COLO829 (cell line): ENCODE results near the gene FTCD.
A peak's percentile ranks its signal among the peaks of the same experiment; 100 is the strongest.
"Not testable (repeated sequence)": the region's sequence is repeated elsewhere in the genome, so short reads cannot be mapped to it uniquely, and the experiment has no call there.

ENCODE experiments used
- DNase-seq: peaks from one replicate; pipeline ENCODE4 v3.0.0; 2012; ENCODE audit warnings: low spot score

The FTCD gene

GRCh38 chr21:46155514-46156377 is at the start of gene FTCD:
FTCD (minus strand) TSS chr21:46155579; CDS start chr21:46155523, 56 bp downstream.
- DNase-seq, result no peak

- no peak for DNase-seq
These were observed 49.8 kb upstream of the FTCD start for GRCh38 chr21:46205166-46205565.

DNA sequence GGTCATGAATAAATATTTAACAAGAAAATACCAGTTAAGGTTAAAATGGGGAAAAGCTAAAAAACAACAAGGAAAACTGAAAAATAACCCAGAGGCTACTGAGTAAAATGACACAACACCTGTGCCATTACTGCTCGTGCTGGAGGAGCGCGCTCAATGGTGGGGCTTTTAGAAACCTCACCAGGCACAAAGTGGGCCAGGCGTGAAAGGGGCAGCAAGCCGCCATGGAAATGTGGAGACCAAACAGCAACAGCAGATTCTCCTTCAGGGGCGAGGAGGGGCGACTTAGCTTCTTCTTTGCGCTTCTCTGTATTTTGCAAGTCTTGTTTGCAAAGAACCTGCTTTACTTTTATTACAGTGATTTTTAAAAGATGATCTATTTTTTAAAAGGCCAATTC is 47.8 kb upstream of the FTCD start:
- DNase-seq, result no peak

GRCh38 chr21:46202592-46203202 is 47.3 kb upstream of the FTCD start:
- no peak for DNase-seq

DNA sequence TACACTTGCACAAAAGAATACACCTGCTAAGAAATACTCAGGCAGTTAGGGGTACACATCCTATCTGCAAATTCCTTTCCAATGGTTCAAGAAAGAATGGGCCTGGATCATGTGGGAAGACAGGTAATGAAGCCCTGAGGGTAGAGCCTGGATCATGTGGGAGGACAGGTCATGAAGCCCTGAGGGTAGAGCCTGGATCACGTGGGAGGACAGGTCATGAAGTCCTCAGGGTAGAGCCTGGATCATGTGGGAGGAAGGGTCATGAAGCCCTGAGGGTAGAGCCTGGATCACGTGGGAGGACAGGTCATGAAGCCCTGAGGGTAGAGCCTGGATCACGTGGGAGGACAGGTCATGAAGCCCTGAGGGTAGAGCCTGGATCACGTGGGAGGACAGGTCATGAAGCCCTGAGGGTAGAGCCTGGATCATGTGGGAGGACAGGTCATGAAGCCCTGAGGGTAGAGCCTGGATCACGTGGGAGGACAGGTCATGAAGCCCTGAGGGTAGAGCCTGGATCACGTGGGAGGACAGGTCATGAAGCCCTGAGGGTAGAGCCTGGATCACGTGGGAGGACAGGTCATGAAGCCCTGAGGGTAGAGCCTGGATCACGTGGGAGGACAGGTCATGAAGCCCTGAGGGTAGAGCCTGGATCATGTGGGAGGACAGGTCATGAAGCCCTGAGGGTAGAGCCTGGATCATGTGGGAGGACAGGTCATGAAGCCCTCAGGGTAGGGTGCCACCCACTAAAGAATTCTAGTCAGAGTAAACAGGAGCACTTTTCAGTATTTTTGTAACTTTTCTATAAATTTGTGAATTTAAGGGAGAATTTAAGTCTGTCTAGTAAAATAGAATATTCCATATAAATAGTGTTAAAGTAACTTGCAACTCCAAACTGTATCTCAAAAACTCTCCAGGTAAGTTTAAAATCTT is 45.8 kb upstream of the FTCD start:
- not testable (repeated sequence) for DNase-seq

- DNase-seq, result no peak
These were observed 44.3 kb upstream of the FTCD start for GRCh38 chr21:46199436-46200373.

- DNase-seq, result no peak
These were observed 41.4 kb upstream of the FTCD start for GRCh38 chr21:46196733-46197132.

DNA sequence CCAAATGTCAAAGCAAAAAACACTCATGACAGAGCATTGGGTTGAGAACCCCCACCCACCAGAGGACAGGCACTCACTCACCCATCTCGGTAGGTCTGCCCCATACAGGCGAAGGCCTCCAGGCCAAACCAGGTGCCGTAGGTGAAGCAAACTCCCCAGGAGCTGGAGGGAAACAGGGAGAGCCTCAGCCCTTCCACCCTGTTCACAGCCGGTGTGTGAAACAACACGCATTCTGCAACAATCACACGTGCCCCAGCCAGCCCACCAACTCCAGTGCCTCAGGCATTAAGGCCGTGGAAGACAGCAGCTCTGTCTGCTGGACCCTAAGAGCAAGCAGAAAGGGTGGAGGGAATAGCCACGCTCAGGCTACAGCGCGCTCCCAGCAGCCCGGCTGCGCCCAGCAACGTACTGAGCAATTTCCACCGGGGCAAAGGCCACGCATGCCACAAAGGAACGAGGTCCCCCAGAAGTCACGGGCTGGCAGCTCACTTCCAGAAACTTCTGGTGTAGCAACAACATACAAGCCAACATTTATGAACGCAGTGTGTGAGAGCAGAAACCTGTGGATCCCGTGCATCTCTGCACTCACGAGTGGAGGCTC is 40.3 kb upstream of the FTCD start:
- no peak for DNase-seq

- no peak for DNase-seq
These were observed 39.3 kb upstream of the FTCD start for GRCh38 chr21:46194374-46195334.

DNA sequence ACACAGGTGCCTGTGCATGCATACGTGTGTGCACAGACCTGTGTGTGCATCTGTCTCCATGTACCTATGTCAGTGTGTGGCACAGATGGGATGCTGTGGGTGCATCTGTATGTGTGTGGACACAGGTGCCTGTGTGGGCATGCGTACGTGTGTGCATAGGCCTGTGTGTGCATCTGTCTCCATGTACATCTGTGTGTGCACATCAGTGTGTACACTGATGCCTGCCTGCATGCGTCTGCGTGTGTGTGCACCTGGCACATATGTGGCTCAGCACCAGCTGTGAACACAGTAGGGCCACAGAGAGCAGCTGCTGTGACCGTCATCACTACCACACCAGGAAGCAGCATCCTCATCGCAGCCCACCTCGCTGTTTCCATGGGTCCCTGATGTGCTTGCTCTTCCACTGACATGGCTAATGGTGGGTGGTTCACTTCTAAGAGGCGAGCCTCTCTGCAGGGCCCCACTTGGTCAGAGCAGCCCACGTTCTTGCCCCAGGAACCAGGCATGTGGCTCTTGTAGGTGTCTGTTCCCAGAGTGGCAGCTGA is 38.5 kb upstream of the FTCD start:
- DNase-seq, result no peak

DNA sequence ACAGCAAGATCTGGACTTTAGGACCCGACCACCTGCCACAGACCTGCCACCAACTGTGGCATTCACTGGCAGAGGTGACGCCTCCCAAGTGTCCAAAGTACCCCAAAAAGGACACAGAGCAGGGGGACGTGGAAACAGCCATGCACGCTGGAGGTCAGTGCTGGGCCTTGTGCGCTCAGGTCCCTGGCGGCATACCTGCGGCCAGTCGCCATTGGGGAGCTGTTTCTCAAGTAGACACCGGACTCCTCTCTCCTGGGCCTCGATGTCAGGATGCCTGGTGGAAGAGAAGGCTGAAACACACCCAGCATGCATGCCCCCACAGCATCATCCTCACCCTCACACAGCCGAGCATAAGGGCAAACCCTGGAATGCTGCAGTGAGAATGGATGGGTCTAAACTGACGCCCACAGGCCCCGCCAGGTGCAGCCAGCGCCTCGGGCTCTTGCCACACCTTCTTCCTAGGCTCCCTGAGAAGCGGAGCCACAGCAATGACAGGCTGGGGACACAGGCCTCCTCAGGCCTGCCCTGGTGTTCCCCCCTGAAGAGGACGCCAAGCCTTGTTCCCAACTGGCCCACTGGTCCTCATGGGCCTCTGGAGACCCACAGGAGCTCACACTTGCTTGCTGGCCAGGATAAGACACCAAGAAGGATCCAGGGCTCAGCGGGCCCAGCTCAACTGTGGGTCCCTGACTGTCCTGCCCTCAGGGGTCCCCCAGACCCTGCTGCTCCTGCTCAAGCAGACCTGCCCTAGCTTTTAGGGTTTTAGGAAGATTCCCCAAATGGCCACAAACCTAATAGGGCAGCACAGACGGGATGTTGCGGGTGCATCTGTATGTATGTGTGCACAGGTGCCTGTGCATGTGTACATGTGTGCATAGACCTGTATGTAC is 36.6 kb upstream of the FTCD start:
- DNase-seq, result no peak

DNA sequence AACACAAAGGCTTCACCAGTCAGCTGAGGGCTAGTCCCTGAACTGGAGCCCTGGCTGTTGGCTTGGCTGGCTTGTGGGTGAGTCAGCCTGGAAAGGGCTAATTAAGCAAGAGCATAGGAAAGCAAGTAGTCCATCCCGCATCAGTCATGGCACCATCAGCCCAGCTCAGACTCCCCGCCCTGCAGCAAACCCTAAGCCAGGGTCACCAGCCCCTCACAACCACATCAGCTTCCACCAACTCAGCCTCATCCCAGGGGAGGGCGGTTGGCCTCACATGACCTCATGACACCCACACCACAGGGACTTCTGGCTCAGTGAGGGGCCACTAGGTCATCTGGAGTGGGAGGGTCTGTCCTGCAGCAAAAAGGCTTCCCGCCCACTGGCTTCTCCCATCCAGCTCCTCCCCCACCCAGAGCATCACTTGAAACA is 35.9 kb upstream of the FTCD start:
- DNase-seq, result peak; percentile 33

DNA sequence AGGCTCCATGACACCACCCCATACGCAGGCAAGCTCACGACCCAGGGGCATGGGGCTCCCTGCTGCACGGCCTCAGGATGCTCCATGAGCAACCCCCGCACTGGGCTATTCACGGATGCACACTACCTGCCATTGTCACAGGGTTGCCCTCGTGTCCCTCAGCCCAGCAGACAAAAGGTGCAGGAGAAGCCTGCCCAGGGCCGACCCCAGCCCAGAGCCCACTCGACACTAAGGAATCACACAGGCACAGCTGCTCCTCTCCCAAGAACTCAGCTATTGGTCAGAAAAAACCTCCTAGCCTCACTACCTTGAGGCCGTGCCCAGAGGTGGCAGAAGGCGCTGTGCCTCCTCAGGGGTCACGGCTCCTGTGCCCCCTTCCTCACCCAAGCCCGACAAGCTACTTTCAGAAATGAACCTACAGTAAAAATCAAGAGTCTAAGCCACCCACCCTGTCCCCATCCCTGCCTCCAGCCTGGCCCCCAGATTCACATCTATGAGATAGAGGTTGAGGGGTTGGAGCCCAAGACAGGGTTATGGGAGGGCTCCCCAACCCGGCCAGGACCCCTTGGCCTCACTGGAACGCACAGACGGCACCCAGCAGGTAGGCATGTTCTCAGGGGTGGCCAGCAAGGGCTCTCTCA is 35.2 kb upstream of the FTCD start:
- DNase-seq, result no peak

DNA sequence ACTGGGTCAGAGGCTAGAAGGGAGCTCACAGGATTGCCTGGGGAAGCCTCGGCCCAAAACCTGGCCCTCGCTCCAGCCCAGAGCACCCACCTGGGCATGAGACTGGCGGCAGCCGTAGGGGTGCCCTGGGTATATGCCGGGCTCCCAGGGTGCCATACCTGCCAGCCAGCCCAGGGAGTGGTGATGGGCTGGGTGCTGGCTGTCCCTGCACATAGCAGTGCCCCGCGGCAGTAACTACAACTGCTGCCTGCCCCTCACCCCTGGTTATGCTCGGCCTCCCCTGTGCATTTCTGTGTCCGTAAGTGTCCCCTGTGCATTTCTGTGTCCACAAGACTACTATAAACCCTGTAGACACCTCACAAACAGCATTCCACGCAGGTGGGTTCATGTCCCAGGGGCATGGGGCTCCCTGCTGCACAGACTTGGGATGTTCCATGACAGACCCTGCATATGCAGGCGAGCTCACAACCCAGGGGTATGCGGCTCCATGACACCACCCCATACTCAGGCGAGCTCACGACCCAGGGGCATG is 34.6 kb upstream of the FTCD start:
- DNase-seq, result no peak

DNA sequence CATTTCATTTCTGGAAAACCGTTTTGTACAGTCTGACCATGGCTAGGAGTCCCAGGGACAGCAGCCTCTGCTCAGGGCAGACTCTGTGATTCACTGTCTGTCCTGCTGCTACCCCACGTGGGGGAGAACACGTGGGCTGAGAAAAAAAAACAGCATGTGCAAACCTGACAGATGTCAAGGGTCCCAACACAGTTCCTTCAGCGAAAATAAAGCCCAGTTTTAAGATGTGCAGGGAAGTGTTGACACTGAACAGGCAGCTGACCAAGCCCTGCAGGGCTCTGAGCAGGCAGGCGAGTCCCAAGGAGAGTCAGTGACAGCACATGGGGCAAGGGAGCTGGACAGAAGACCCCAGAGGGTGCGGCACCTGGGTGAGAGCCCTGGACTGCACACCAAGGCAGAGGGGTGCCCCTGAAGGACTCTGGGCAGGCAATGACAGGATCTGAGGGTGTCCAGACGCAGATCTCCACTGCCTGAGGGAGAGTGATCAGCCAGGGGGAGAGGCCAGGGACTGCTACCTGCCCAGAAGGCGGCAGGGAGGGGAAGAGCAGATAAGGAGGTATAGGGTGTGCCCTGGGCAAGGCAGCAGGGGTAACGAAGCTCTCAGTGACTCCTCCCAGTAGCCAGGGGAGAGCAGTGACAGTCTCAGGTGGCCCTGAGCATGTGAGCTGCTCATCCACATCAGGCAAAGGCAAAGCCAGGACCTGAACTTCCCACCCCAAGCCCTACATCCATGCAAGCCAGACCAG is 34.0 kb upstream of the FTCD start:
- DNase-seq, result no peak

GRCh38 chr21:46188226-46189212 is 33.1 kb upstream of the FTCD start:
- peak; percentile 8 for DNase-seq
